A549 (cell line): ENCODE measurements around the gene RAET1E. TPM values are rescaled to one million over a fixed set of nuclear protein-coding genes. Genes with fewer than 3 reads are reported as not detected.
A peak's percentile ranks its signal among the peaks of the same experiment; 100 is the strongest.

Experiments used
- ATAC-seq, 2 experiments: fragments of 200-7000 bp in 1 of 2; fragments of >200 bp in 1 of 2; cut with Nextera tagmentation in 1 of 2; cut with Tn5 transposase in 1 of 2; 3 replicates each; pipeline versions ENCODE4 v1.8.0 to v1.9.1; 2018 to 2020; ENCODE audit warnings: mild to moderate bottlenecking in 1 of 2, moderate library complexity in 1 of 2
- CTCF ChIA-PET: fragments of 300-600 bp; sonication (Branson Sonifier 250); formaldehyde crosslinking; extraction: SDS; loops from one replicate; lab custom pipeline; 2021; ENCODE audit warnings: antibody characterized with exemption, inconsistent platforms; lab: Yijun Ruan, JAX
- POLR2A ChIA-PET: fragments of 350-600 bp; formaldehyde crosslinking; extraction: SDS; loops from one replicate; lab custom pipeline; 2021; ENCODE audit warnings: antibody characterized with exemption, inconsistent platforms; lab: Yijun Ruan, JAX
- DNase-seq, 2 experiments: peaks; one replicate each; pipeline versions ENCODE4 v3.0.0 to v3.0.0-alpha.2; 2011 to 2016; ENCODE audit warnings: low read depth in 1 of 2, low spot score in 1 of 2
- FAIRE-seq: peaks from 2 replicates; lab custom pipeline; 2011; peaks lifted over from hg19 to GRCh38; lab: Jason Lieb, UNC
- H3K27ac ChIP-seq, 2 experiments: fragments of >200 bp; sonication (Bioruptor Twin); formaldehyde crosslinking; 3 replicates each; pipeline ENCODE4 v1.5.1; 2016 to 2017
- H3K4me1 ChIP-seq: fragments of >200 bp; sonication (Bioruptor Twin); formaldehyde crosslinking; 3 replicates; pipeline ENCODE4 v1.6.1; 2016
- H3K4me2 ChIP-seq: fragments of >200 bp; sonication (Bioruptor Twin); formaldehyde crosslinking; 3 replicates; pipeline ENCODE4 v1.6.1; 2016
- H3K4me3 ChIP-seq: fragments of >200 bp; sonication (Bioruptor Twin); formaldehyde crosslinking; 3 replicates; pipeline ENCODE4 v1.5.1; 2016
- H3K9me3 ChIP-seq: fragments of >200 bp; sonication (Bioruptor Twin); formaldehyde crosslinking; 3 replicates; pipeline ENCODE4 v1.6.1; 2016
- BHLHE40 ChIP-seq: IDR thresholded peaks from 2 replicates; pipeline ENCODE4 v1.6.1; 2012; ENCODE audit warnings: low read depth, low read length, inconsistent platforms
- CBX2 ChIP-seq: fragments of 200-600 bp; sonication (generic); IDR thresholded peaks from 2 replicates; pipeline ENCODE4 v1.6.1; 2016; ENCODE audit warnings: low read depth, mild to moderate bottlenecking, borderline replicate concordance
- CBX8 ChIP-seq: fragments of 200-600 bp; sonication (generic); IDR thresholded peaks from 2 replicates; pipeline ENCODE4 v1.6.1; 2016
- CHD4 ChIP-seq: fragments of 200-600 bp; sonication (generic); IDR thresholded peaks from 2 replicates; pipeline ENCODE4 v1.6.1; 2016; ENCODE audit warnings: antibody characterized with exemption, mild to moderate bottlenecking, borderline replicate concordance
- E2F6 ChIP-seq: IDR thresholded peaks from 2 replicates; pipeline ENCODE4 v1.6.1; 2012; ENCODE audit warnings: low read depth, borderline replicate concordance
- EHMT2 ChIP-seq: fragments of 200-600 bp; sonication (generic); IDR thresholded peaks from 2 replicates; pipeline ENCODE4 v1.6.1; 2016; ENCODE audit warnings: antibody characterized with exemption, low read depth, mild to moderate bottlenecking, moderate library complexity
- HMGXB4 ChIP-seq: fragments of 250-450 bp; sonication (Bioruptor Pico); IDR thresholded peaks from 2 replicates; pipeline ENCODE4 v1.5.0; 2021; ENCODE audit warnings: mild to moderate bottlenecking, moderate library complexity, borderline replicate concordance
- HOXA7 ChIP-seq: fragments of 250-450 bp; sonication (Bioruptor Pico); IDR thresholded peaks from 2 replicates; pipeline ENCODE4 v1.5.0; 2020; ENCODE audit warnings: mild to moderate bottlenecking, moderate library complexity
- KDM1A ChIP-seq: fragments of 200-600 bp; sonication (generic); IDR thresholded peaks from 2 replicates; pipeline ENCODE4 v1.6.1; 2016; ENCODE audit warnings: low read depth, mild to moderate bottlenecking
- NPAS2 ChIP-seq: fragments of 250-450 bp; sonication (Bioruptor Pico); IDR thresholded peaks from 2 replicates; pipeline ENCODE4 v1.8.0; 2022; ENCODE audit warnings: mild to moderate bottlenecking, moderate library complexity, borderline replicate concordance
- POLR2AphosphoS2 ChIP-seq: conservative IDR thresholded peaks from 2 replicates; pipeline ENCODE4 v1.6.1; 2012; ENCODE audit warnings: low read length, improper control_type of control experiment, inconsistent platforms
- RAD21 ChIP-seq, 2 experiments: fragments of >200 bp in 1 of 2; sonication (Bioruptor Twin) in 1 of 2; formaldehyde crosslinking in 1 of 2; IDR thresholded peaks in 1 of 2; conservative IDR thresholded peaks in 1 of 2; 2 replicates in 1 of 2; 3 replicates in 1 of 2; pipeline ENCODE4 v1.6.1; 2012 to 2018; ENCODE audit warnings: inconsistent platforms in 1 of 2
- RFX5 ChIP-seq: fragments of 450-650 bp; IDR thresholded peaks from 2 replicates; pipeline ENCODE4 v1.7.1; 2014; ENCODE audit warnings: antibody characterized with exemption, mild to moderate bottlenecking, moderate library complexity
- TFCP2L1 ChIP-seq: fragments of 250-450 bp; sonication (Bioruptor Pico); IDR thresholded peaks from 2 replicates; pipeline ENCODE4 v1.5.0; 2021; ENCODE audit warnings: mild to moderate bottlenecking
- ZFP36 ChIP-seq: fragments of 450-650 bp; IDR thresholded peaks from 2 replicates; pipeline ENCODE4 v1.6.1; 2014; ENCODE audit warnings: borderline replicate concordance; ENCODE audit not compliant: partially characterized antibody
- WGBS: methylation state at CpG from one replicate; pipeline ENCODE4 v1.1.6; 2017; ENCODE audit errors: missing lambda C conversion rate; 5-methylcytosine and 5-hydroxymethylcytosine counted together
- polyA plus RNA-seq, 4 experiments: library from polyadenylated mRNA; depleted of rRNA in 3 of 4; stranded (reverse); fragments of >200 nt; fragmentation: RNase III in 1 of 4; extraction: RNeasy Plus Mini Kit Qiagen cat#74134 plus additional on column Dnase treatment in 1 of 4; gene quantifications; 2 replicates in 3 of 4; 3 replicates in 1 of 4; pipeline ENCODE4 v1.2.3, GENCODE V29; 2011 to 2017

Gene RAET1E
- polyA plus RNA-seq, 2 of the 4 experiments (the other 2 are of a cell fraction), result 2.8 to 4.5 TPM

- ChIA-PET CTCF (interaction anchor here (0.6 to 2.4 kb wide), 6 partner anchors 9 to 1232 kb away, joined by 3 to 9 read pairs (median 4); no protein-coding TSS in a partner anchor), POLR2A (interaction anchor here (1.4 kb wide), 1 partner anchor 22 kb away, joined by 3 read pairs; no protein-coding TSS in a partner anchor)
- Histone ChIP-seq H3K4me2 (no peak overlapping the region), H3K9me3 (no peaks in the 10 kb centered on the region), H3K4me3 (no peak overlapping the region), H3K27ac (peak overlapping the region; percentile 76 to 92; a peak in 5 of 6 replicates), H3K4me1 (peaks cover 50% of the 10 kb centered on the region)
- no peak for TF ChIP-seq RFX5
- no peak for TF ChIP-seq ZFP36
- no peak for TF ChIP-seq POLR2AphosphoS2
- TF ChIP-seq CBX8, result no peak
- TF ChIP-seq CHD4, result no peak
- ATAC-seq (no peak), DNase-seq (no peak), FAIRE-seq (no peak)
- 66% methylated on average over 3 of the region's 3 CpGs for WGBS
Observed at GRCh38 chr6:149885888-149886287, 12.0 kb downstream of the RAET1E start.

GRCh38 chr6:149884617-149885016 is 13.3 kb downstream of the RAET1E start:
- no peaks in the 10 kb centered on the region for H3K9me3 ChIP-seq
- no peak for TF ChIP-seq CBX2
- no peak for TF ChIP-seq EHMT2
- TF ChIP-seq HMGXB4 (CRISPR knock-in tag), result no peak
- TF ChIP-seq E2F6, result no peak
- H3K4me3 ChIP-seq, result no peak overlapping the region
- peaks cover 37% of the 10 kb centered on the region for H3K4me1 ChIP-seq
- POLR2A ChIA-PET, result no interaction called here
- H3K27ac ChIP-seq, result peak overlapping the region in 1 of 2 experiments; percentile 76; a peak in 3 of 6 replicates
- no peak overlapping the region for H3K4me2 ChIP-seq
- FAIRE-seq (no peak), DNase-seq (no peak), ATAC-seq (no peak)
- CTCF ChIA-PET, result interaction anchor here (1.1 to 2.4 kb wide), 5 partner anchors 18 to 51 kb away, joined by 3 to 9 read pairs (median 3); no protein-coding TSS in a partner anchor
- 85% methylated on average over 7 of the region's 7 CpGs for WGBS

- no peak for TF ChIP-seq HOXA7
- TF ChIP-seq RAD21 (conservative IDR thresholded peaks at IDR 0.05 in 1 of 2, IDR thresholded peaks at IDR 0.05 in 1 of 2), result 0 out of 5 replicates have a peak, but pooled peaks of 1 of the 2 experiments have one; percentile 7
- ChIA-PET POLR2A (no interaction called here), CTCF (interaction anchor here (1.0 to 1.2 kb wide), 5 partner anchors 11 to 43 kb away, joined by 3 to 5 read pairs (median 3); no protein-coding TSS in a partner anchor)
- Histone ChIP-seq H3K4me2 (no peak overlapping the region), H3K9me3 (no peaks in the 10 kb centered on the region), H3K4me3 (no peak overlapping the region), H3K27ac (peak overlapping the region in 1 of 2 experiments; percentile 76; a peak in 3 of 6 replicates), H3K4me1 (peaks cover 33% of the 10 kb centered on the region)
- FAIRE-seq, result no peak
- DNase-seq, result no peak
- WGBS, result 87% methylated on average over 11 of the region's 11 CpGs
- no peak for ATAC-seq
Observed at GRCh38 chr6:149884215-149884614, 13.7 kb downstream of the RAET1E start.

- Histone ChIP-seq H3K27ac (no peak overlapping the region), H3K9me3 (no peaks in the 10 kb centered on the region), H3K4me1 (peaks cover 12% of the 10 kb centered on the region), H3K4me3 (no peak overlapping the region), H3K4me2 (no peak overlapping the region)
- ChIA-PET CTCF (no interaction called here), POLR2A (no interaction called here)
- WGBS, result 49% methylated on average over 2 of the region's 2 CpGs
- DNase-seq (no peak), ATAC-seq (no peak), FAIRE-seq (no peak)
- TF ChIP-seq NPAS2 (no peak), KDM1A (no peak), TFCP2L1 (CRISPR knock-in tag) (no peak), CHD4 (no peak), BHLHE40 (no peak)
Observed at GRCh38 chr6:149881860-149882259, 16.1 kb downstream of the RAET1E start.
